HCT116 (cell line): ENCODE measurements around the gene GLI3. TPM values are rescaled to one million over a fixed set of nuclear protein-coding genes. Genes with fewer than 3 reads are reported as not detected.

ENCODE experiments used
- ATAC-seq: fragments of 200-7000 bp; cut with Tn5 transposase; 2 replicates; pipeline ENCODE4 v1.9.1; 2020; ENCODE audit warnings: mild to moderate bottlenecking, moderate library complexity
- BruUV-seq: library from RNA; stranded (reverse); fragments of 400-500 nt; replicated peaks from 2 replicates; lab custom pipeline; 2021; lab: Mats Ljungman, UMichigan
- CTCF ChIA-PET: fragments of 300-600 bp; sonication (Branson Sonifier 250); formaldehyde crosslinking; loops from one replicate; lab custom pipeline; 2021; ENCODE audit warnings: antibody characterized with exemption; lab: Charles Lee
- POLR2A ChIA-PET: fragments of 300-600, 350-600 bp; sonication (Branson Sonifier 250); formaldehyde crosslinking; loops from one replicate; lab custom pipeline; 2021; ENCODE audit warnings: antibody characterized with exemption; lab: Charles Lee
- RAD21 ChIA-PET, 2 experiments: fragments of 300-600 bp; sonication (Branson Sonifier 250); formaldehyde crosslinking; loops; one replicate each; lab custom pipeline; 2023; ENCODE audit warnings: low total read pairs in 2 of 2; ENCODE audit not compliant: uncharacterized antibody in 2 of 2, unreplicated experiment in 2 of 2, low non-redundant PET in 1 of 2; lab: Charles Lee
- DNase-seq: peaks from one replicate; pipeline ENCODE4 v3.0.0-alpha.2; 2010; ENCODE audit warnings: low read depth, low spot score
- H2AFZ ChIP-seq: fragments of 200-600 bp; shearing (Covaris generic), sonication (generic); 2 replicates; pipeline ENCODE4 v1.6.1; 2017; ENCODE audit warnings: low read depth, mixed run types, mixed read lengths, antibody characterized with exemption, low read length; ENCODE audit not compliant: poor library complexity, severe bottlenecking
- H3K27ac ChIP-seq: 2 replicates; pipeline ENCODE4 v1.5.1; 2012; ENCODE audit warnings: low read depth, low read length
- H3K27me3 ChIP-seq: fragments of 200-600 bp; sonication (generic); 2 replicates; pipeline ENCODE4 v1.6.1; 2016; ENCODE audit warnings: mixed run types, low read length, mixed read lengths; ENCODE audit not compliant: insufficient read depth
- H3K36me3 ChIP-seq, 2 experiments: fragments of 200-500 bp in 1 of 2; fragments of 200-600 bp in 1 of 2; sonication (Bioruptor generic) in 1 of 2; sonication (generic) in 1 of 2; 2 replicates each; pipeline versions ENCODE4 v1.5.1 to v1.6.1; 2014 to 2016; ENCODE audit warnings: low read length in 2 of 2, inconsistent platforms in 1 of 2, mixed read lengths in 1 of 2, mixed run types in 1 of 2; ENCODE audit not compliant: insufficient read depth in 2 of 2, control insufficient read depth in 1 of 2
- H3K4me1 ChIP-seq, 2 experiments: fragments of 200-600 bp in 1 of 2; sonication (generic) in 1 of 2; 2 replicates each; pipeline versions ENCODE4 v1.5.1 to v1.6.1; 2012 to 2017; ENCODE audit warnings: low read length in 2 of 2, inconsistent platforms in 1 of 2, mild to moderate bottlenecking in 1 of 2, mixed read lengths in 1 of 2, mixed run types in 1 of 2, moderate library complexity in 1 of 2; ENCODE audit not compliant: insufficient read depth in 2 of 2, control insufficient read depth in 1 of 2
- H3K4me2 ChIP-seq: fragments of 200-600 bp; sonication (generic); 2 replicates; pipeline ENCODE4 v1.6.1; 2017; ENCODE audit warnings: mixed run types, low read length, mixed read lengths
- H3K4me3 ChIP-seq, 2 experiments: fragments of 200-600 bp in 1 of 2; sonication (generic) in 1 of 2; replicated peaks in 1 of 2; 2 replicates each; pipeline ENCODE4 v1.5.1; 2011 to 2016; ENCODE audit warnings: low read length in 2 of 2, control low read depth in 1 of 2, low read depth in 1 of 2, mild to moderate bottlenecking in 1 of 2, mixed read lengths in 1 of 2, mixed run types in 1 of 2
- H3K79me2 ChIP-seq: fragments of 200-600 bp; sonication (generic); 2 replicates; pipeline ENCODE4 v1.6.1; 2017; ENCODE audit warnings: mild to moderate bottlenecking, mixed run types, low read length, moderate library complexity, mixed read lengths; ENCODE audit not compliant: insufficient read depth
- H3K9ac ChIP-seq: fragments of 200-600 bp; sonication (generic); 2 replicates; pipeline ENCODE4 v1.6.1; 2016; ENCODE audit warnings: low read length, mixed read lengths
- H3K9me2 ChIP-seq: fragments of 200-600 bp; sonication (generic), shearing (Covaris generic); 2 replicates; pipeline ENCODE4 v1.6.1; 2017; ENCODE audit warnings: mixed run types, mild to moderate bottlenecking, moderate library complexity; ENCODE audit not compliant: insufficient read depth
- H3K9me3 ChIP-seq, 2 experiments: fragments of 200-500 bp in 1 of 2; fragments of 200-600 bp in 1 of 2; sonication (Bioruptor generic) in 1 of 2; sonication (generic) in 1 of 2; 2 replicates each; pipeline ENCODE4 v1.6.1; 2014 to 2017; ENCODE audit warnings: low read length in 2 of 2, mixed read lengths in 2 of 2, inconsistent platforms in 1 of 2, low read depth in 1 of 2, mild to moderate bottlenecking in 1 of 2, mixed run types in 1 of 2, moderate library complexity in 1 of 2; ENCODE audit not compliant: control insufficient read depth in 1 of 2, insufficient read depth in 1 of 2
- H4K20me1 ChIP-seq: fragments of 200-600 bp; sonication (generic), shearing (Covaris generic); 2 replicates; pipeline ENCODE4 v1.6.1; 2017; ENCODE audit warnings: mixed run types, mild to moderate bottlenecking, moderate library complexity; ENCODE audit not compliant: insufficient read depth
- CBX3 ChIP-seq: IDR thresholded peaks from 2 replicates; pipeline ENCODE4 v1.6.1; 2012; ENCODE audit warnings: low read depth
- FOSL1 ChIP-seq: IDR thresholded peaks from 2 replicates; pipeline ENCODE4 v1.6.1; 2012; ENCODE audit warnings: low read depth
- POLR2AphosphoS5 ChIP-seq: IDR thresholded peaks from 2 replicates; pipeline ENCODE4 v1.6.1; 2011; ENCODE audit warnings: mild to moderate bottlenecking, low read depth, low read length, moderate library complexity
- RAD21 ChIP-seq: IDR thresholded peaks from 2 replicates; pipeline ENCODE4 v1.6.1; 2012; ENCODE audit warnings: low read depth, mild to moderate bottlenecking
- SP1 ChIP-seq: IDR thresholded peaks from 2 replicates; pipeline ENCODE4 v1.6.1; 2012; ENCODE audit warnings: low read depth
- YY1 ChIP-seq: IDR thresholded peaks from 2 replicates; pipeline ENCODE4 v1.6.1; 2011; ENCODE audit warnings: low read length, low read depth, moderate library complexity, mild to moderate bottlenecking; ENCODE audit not compliant: insufficient replicate concordance; ENCODE audit errors: extremely low read depth
- intact Hi-C: fragments of 100-400 bp; cut with micrococcal nuclease; formaldehyde crosslinking; loops from 2 replicates; pipeline ENCODE4 v1.10.0; 2022
- total RNA-seq: library from RNA; stranded (reverse); gene quantifications from one replicate; pipeline ENCODE4 v1.2.1, GENCODE V29; 2021; ENCODE audit not compliant: unreplicated experiment
- TF ChIP-seq, protein P1 (sequence below), 3 experiments: fragments of 200-600 bp in 1 of 3; sonication (generic) in 1 of 3; IDR thresholded peaks in 2 of 3; conservative IDR thresholded peaks in 1 of 3; 2 replicates each; pipeline ENCODE4 v1.5.1; 2012 to 2017; ENCODE audit warnings: low read depth in 2 of 3, low read length in 2 of 3, antibody characterized with exemption in 1 of 3, borderline replicate concordance in 1 of 3, control low read depth in 1 of 3, mild to moderate bottlenecking in 1 of 3, mixed read lengths in 1 of 3, mixed run types in 1 of 3, moderate library complexity in 1 of 3; ENCODE audit not compliant: insufficient read depth in 1 of 3
- TF ChIP-seq, protein P2 (sequence below): IDR thresholded peaks from 2 replicates; pipeline ENCODE4 v1.6.1; 2011; ENCODE audit warnings: mild to moderate bottlenecking, low read length, moderate library complexity; ENCODE audit not compliant: insufficient replicate concordance; ENCODE audit errors: extremely low read depth
- TF ChIP-seq, protein P3 (sequence below): IDR thresholded peaks from 2 replicates; pipeline ENCODE4 v1.6.1; 2012; ENCODE audit warnings: low read depth

Gene GLI3
- total RNA-seq, 1 experiment from 2014 or later: 0.07 TPM

DNA sequence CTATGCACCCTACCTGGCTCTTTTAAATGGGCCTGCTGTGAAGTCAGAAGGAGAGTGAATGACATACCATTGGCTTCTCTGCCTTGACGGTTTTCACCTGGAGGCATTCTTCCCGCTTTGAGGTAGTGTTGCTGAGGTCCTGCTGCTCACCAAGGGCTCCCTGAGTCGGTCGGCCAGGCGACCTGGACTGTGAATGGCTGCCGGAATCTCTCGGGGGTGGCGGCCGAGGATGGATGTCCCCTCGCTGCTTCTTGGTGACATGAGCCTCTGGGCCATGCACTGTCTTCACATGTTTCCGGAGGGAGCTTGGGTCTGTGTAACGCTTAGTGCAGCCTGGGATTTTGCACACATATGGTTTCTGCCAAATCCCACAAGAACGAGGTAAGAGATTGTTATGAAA lies 264.7 kb downstream of the GLI3 start:
- H4K20me1 ChIP-seq: no peaks in the 10 kb centered on the region
- H3K4me3 ChIP-seq: no peak overlapping the region
- intact Hi-C loops: loop anchor here (10.0 kb wide), 2 partner anchors 723 to 913 kb away; no protein-coding TSS in a partner anchor
- H3K9me2 ChIP-seq: no peaks in the 10 kb centered on the region
- ATAC-seq: no peak
- BruUV-seq: no TSS peak
- no peak overlapping the region for H3K9ac ChIP-seq
- DNase-seq: no peak
- H2AFZ ChIP-seq: no peak overlapping the region
- ChIA-PET POLR2A (no interaction called here), RAD21 (no interaction called here), CTCF (no interaction called here)
- H3K9me3 ChIP-seq: no peaks in the 10 kb centered on the region
- no peak overlapping the region for H3K27ac ChIP-seq
- TF ChIP-seq POLR2AphosphoS5 (no peak), FOSL1 (no peak), CBX3 (no peak), SP1 (no peak), RAD21 (no peak), YY1 (no peak)
- TF ChIP-seq, protein P1, sequence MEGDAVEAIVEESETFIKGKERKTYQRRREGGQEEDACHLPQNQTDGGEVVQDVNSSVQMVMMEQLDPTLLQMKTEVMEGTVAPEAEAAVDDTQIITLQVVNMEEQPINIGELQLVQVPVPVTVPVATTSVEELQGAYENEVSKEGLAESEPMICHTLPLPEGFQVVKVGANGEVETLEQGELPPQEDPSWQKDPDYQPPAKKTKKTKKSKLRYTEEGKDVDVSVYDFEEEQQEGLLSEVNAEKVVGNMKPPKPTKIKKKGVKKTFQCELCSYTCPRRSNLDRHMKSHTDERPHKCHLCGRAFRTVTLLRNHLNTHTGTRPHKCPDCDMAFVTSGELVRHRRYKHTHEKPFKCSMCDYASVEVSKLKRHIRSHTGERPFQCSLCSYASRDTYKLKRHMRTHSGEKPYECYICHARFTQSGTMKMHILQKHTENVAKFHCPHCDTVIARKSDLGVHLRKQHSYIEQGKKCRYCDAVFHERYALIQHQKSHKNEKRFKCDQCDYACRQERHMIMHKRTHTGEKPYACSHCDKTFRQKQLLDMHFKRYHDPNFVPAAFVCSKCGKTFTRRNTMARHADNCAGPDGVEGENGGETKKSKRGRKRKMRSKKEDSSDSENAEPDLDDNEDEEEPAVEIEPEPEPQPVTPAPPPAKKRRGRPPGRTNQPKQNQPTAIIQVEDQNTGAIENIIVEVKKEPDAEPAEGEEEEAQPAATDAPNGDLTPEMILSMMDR (IDR thresholded peaks at IDR 0.05 in 2 of 3, conservative IDR thresholded peaks at IDR 0.05 in 1 of 3; ENCODE audit: borderline replicate concordance in 1 of 3, insufficient read depth in 1 of 3, low read depth in 2 of 3, low read length in 2 of 3): no peak
- TF ChIP-seq, protein P2, sequence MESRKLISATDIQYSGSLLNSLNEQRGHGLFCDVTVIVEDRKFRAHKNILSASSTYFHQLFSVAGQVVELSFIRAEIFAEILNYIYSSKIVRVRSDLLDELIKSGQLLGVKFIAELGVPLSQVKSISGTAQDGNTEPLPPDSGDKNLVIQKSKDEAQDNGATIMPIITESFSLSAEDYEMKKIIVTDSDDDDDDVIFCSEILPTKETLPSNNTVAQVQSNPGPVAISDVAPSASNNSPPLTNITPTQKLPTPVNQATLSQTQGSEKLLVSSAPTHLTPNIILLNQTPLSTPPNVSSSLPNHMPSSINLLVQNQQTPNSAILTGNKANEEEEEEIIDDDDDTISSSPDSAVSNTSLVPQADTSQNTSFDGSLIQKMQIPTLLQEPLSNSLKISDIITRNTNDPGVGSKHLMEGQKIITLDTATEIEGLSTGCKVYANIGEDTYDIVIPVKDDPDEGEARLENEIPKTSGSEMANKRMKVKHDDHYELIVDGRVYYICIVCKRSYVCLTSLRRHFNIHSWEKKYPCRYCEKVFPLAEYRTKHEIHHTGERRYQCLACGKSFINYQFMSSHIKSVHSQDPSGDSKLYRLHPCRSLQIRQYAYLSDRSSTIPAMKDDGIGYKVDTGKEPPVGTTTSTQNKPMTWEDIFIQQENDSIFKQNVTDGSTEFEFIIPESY: no peak
- TF ChIP-seq, protein P3, sequence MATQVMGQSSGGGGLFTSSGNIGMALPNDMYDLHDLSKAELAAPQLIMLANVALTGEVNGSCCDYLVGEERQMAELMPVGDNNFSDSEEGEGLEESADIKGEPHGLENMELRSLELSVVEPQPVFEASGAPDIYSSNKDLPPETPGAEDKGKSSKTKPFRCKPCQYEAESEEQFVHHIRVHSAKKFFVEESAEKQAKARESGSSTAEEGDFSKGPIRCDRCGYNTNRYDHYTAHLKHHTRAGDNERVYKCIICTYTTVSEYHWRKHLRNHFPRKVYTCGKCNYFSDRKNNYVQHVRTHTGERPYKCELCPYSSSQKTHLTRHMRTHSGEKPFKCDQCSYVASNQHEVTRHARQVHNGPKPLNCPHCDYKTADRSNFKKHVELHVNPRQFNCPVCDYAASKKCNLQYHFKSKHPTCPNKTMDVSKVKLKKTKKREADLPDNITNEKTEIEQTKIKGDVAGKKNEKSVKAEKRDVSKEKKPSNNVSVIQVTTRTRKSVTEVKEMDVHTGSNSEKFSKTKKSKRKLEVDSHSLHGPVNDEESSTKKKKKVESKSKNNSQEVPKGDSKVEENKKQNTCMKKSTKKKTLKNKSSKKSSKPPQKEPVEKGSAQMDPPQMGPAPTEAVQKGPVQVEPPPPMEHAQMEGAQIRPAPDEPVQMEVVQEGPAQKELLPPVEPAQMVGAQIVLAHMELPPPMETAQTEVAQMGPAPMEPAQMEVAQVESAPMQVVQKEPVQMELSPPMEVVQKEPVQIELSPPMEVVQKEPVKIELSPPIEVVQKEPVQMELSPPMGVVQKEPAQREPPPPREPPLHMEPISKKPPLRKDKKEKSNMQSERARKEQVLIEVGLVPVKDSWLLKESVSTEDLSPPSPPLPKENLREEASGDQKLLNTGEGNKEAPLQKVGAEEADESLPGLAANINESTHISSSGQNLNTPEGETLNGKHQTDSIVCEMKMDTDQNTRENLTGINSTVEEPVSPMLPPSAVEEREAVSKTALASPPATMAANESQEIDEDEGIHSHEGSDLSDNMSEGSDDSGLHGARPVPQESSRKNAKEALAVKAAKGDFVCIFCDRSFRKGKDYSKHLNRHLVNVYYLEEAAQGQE: no peak
- H3K27me3 ChIP-seq: peaks cover 20% of the 10 kb centered on the region
- no peaks in the 10 kb centered on the region for H3K36me3 ChIP-seq
- no peaks in the 10 kb centered on the region for H3K79me2 ChIP-seq
- H3K4me1 ChIP-seq: no peaks in the 10 kb centered on the region
- H3K4me2 ChIP-seq: no peak overlapping the region
